GM12892 (cell line): ENCODE measurements around the gene PPFIA4.

Experiments
- POLR2A ChIP-seq: IDR thresholded peaks from 2 replicates; pipeline ENCODE4 v1.6.1; 2011; ENCODE audit warnings: low read depth, low read length, control low read depth
- POLR2AphosphoS5 ChIP-seq: IDR thresholded peaks from 2 replicates; pipeline ENCODE4 v1.6.1; 2011; ENCODE audit warnings: low read depth, low read length, control low read depth

GRCh38 chr1:202981939-202982338 lies 44.4 kb upstream of the PPFIA4 start:
- no peak for TF ChIP-seq POLR2A
- TF ChIP-seq POLR2AphosphoS5 = no peak
